ENCODE measurements around the gene RSAD1. TPM values are rescaled to one million over a fixed set of nuclear protein-coding genes. Genes with fewer than 3 reads are reported as not detected.

Gene RSAD1
- total RNA-seq, 4 donors from 2014 or later = 30.2 to 50.1 (median 34.7) TPM

DNA sequence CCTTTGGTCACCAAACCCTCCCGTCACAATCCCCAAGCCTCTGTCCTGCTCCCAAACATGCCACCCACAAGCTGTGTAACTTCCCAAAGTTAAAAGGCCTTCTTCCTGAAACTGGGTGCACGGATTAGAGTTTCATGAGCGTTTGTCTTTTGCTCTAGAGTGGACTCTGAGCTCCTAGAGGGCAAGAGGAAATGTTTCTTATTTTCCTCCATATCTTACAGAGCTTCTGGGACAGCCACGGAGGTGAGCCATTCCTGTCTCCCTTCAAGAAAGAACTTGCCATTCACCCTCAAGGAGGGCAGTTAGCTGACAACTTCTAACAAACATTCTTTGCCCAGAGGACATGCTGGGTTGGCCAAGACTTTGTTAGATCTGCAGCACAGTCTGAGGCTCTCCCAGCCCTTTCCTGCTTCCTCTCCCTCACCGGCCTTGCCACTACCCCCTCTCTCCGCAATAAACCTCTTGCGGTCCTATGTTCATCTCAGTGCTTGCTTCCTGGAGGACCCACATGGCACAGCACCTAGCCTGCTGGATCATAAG, 27.0 kb downstream of the RSAD1 start:
- intact Hi-C loops (cut with DNase I) = no loop called here
- WGBS, 2 donors = 74 to 75% methylated on average over 7 of the region's 7 CpGs
- no peaks in the 10 kb centered on the region for H3K9me3 ChIP-seq
- no peak overlapping the region for H3K27ac ChIP-seq
- no peak for DNase-seq
- H3K4me1 ChIP-seq = peaks cover 14 to 20% of the 10 kb centered on the region in 2 donors
- TF ChIP-seq, protein P1, sequence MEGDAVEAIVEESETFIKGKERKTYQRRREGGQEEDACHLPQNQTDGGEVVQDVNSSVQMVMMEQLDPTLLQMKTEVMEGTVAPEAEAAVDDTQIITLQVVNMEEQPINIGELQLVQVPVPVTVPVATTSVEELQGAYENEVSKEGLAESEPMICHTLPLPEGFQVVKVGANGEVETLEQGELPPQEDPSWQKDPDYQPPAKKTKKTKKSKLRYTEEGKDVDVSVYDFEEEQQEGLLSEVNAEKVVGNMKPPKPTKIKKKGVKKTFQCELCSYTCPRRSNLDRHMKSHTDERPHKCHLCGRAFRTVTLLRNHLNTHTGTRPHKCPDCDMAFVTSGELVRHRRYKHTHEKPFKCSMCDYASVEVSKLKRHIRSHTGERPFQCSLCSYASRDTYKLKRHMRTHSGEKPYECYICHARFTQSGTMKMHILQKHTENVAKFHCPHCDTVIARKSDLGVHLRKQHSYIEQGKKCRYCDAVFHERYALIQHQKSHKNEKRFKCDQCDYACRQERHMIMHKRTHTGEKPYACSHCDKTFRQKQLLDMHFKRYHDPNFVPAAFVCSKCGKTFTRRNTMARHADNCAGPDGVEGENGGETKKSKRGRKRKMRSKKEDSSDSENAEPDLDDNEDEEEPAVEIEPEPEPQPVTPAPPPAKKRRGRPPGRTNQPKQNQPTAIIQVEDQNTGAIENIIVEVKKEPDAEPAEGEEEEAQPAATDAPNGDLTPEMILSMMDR (IDR thresholded peaks at IDR 0.05) = no peak
- TF ChIP-seq POLR2A (IDR thresholded peaks at IDR 0.05) = no peak
- no peaks in the 10 kb centered on the region for H3K27me3 ChIP-seq
- no peak overlapping the region for H3K4me3 ChIP-seq (replicated peaks in 1 of 3)
- H3K36me3 ChIP-seq = no peaks in the 10 kb centered on the region

DNA sequence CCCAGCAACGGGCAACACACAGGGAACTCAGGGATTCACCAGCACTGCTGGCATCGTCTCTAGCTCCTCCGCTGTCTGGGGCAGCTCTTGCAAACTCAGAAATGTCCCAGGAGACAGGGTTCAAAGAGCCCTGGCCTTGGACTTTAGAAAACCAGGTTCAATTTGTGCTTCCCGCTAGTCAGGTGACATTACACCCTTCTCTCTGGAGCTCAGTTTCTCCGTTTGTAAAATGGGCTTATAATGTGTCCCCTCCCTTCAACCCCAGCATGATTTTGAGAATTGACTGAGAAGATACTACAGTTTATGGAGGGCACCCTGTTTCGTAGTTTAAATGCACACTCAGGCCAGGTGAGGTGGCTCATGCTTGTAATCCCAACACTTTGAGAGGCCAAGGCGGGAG, 27.6 kb downstream of the RSAD1 start:
- Histone ChIP-seq H3K9me3 (no peaks in the 10 kb centered on the region), H3K27me3 (no peaks in the 10 kb centered on the region), H3K27ac (no peak overlapping the region), H3K4me3 (replicated peaks in 1 of 3) (no peak overlapping the region), H3K4me1 (peaks cover 17 to 27% of the 10 kb centered on the region in 2 donors), H3K36me3 (no peaks in the 10 kb centered on the region)
- TF ChIP-seq POLR2A (IDR thresholded peaks at IDR 0.05) = no peak
- TF ChIP-seq, protein P1 (IDR thresholded peaks at IDR 0.05) = no peak
- intact Hi-C loops (cut with DNase I) = no loop called here
- DNase-seq = no peak
- 86 to 93% methylated on average over 4 to 7 of the region's 7 CpGs for WGBS, 2 donors

DNA sequence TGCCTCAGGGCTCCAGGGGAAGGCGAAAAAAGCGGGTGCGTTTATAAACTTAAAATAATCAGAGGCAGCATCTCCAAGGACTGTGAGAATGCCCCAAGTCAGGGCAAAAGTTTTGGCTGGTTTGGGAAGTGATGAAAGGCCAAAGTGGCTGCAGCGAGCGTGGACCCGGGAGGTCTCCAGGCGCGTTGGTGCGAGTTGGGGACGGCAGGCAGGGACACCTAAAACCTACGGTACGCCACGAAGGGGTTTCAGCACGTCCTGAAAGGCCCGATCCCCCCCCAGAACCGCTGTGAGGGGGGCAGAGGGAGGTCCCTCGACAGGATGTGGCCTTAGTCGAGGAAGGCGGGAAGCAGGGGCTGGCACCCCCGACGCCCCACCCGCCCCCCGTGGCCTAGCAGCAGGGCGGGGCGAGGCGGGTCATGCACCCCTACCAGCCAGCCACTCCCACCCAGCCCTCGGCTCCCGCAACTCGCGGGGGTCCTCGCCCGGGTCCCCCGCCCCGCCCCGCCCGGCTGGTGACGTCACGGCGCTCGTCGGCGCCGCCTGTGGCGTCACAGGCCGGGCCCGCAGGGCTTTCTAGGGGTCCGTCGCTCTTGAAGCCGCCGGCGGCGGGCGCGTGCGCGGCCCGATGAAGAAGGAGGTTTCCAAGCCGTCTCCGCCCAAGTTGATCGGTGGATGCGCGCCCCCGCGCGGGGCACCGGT, 29.4 kb downstream of the RSAD1 start, which contains the start of gene MYCBPAP:
Gene MYCBPAP (plus strand): TSS at position 569 of the 702 bp plus-strand sequence. CDS start 236 bp downstream, outside the sequence.
- peak within 1 kb of the TSS in 2 of 3 donors; percentile 49 to 60 for H3K4me3 ChIP-seq (replicated peaks in 1 of 3)
- peak in 1 of 2 donors; percentile 68 for TF ChIP-seq POLR2A (IDR thresholded peaks at IDR 0.05)
- TF ChIP-seq, protein P1 (IDR thresholded peaks at IDR 0.05) = peak in 1 of 6 experiments; percentile 16
- WGBS, 2 donors = 26 to 30% methylated on average over 15 to 17 of the region's 66 CpGs
- peaks cover 18 to 30% of the 10 kb centered on the region in 2 donors for H3K4me1 ChIP-seq
- peak within 1 kb of the TSS; percentile 70 to 92 (median 86) for H3K27ac ChIP-seq
- intact Hi-C loops (cut with DNase I) = no loop called here
- H3K36me3 ChIP-seq = no peaks in the 10 kb centered on the region
- no peaks in the 10 kb centered on the region for H3K27me3 ChIP-seq
- H3K9me3 ChIP-seq = no peaks in the 10 kb centered on the region
- peak; percentile 79 to 85 for DNase-seq

DNA sequence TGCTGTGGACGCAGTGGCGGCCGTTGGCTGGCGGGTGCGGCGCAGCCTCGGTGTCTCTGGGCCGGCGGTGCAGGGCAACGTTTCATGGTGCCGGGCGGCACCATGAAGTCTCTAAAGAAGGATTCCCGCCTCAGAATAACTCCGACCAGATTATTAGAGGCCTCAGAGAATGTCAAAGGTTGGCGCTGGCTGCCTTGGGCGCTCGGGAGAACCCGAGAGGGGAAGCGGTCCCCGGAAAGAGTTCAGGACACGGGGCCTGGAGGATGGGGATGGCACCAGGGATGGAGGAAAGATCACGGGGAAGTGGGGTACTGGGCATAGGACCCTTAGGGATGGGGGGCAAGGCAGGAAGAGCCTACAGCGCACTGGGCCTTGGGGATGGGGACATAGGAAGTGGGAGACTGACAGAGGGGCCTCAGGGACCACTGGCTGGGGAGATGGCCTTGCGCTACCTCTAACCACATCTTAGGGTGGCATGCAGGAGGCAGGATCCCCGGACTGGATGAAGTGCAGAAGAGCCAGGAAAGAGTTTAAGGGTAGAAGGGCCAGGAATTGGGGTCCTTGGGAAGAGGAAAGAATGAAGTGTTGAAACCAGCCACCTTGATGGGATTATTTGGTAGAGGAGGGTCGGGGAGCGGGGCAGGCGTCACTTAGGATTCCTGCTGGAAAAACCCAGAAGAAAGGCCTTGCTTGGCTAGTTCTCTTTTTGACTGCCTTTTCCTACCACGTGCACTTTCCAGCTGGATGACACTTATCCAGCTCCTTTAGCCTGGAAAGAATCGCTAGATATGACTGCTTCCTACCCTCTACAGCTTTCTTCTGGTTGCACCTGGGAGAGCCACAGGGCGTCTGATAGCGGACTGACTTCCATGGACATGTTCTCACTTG, 30.2 kb downstream of the RSAD1 start:
- intact Hi-C loops (cut with DNase I) = no loop called here
- Histone ChIP-seq H3K9me3 (no peaks in the 10 kb centered on the region), H3K27me3 (no peaks in the 10 kb centered on the region), H3K27ac (peak overlapping the region; percentile 70 to 92 (median 86)), H3K4me3 (replicated peaks in 1 of 3) (peak overlapping the region in 2 of 3 donors; percentile 49 to 60), H3K4me1 (peaks cover 18 to 30% of the 10 kb centered on the region in 2 donors), H3K36me3 (no peaks in the 10 kb centered on the region)
- TF ChIP-seq, protein P1 (IDR thresholded peaks at IDR 0.05) = no peak
- TF ChIP-seq POLR2A (IDR thresholded peaks at IDR 0.05) = no peak
- WGBS, 2 donors = 40 to 49% methylated on average over 18 to 23 of the region's 32 CpGs
- peak; percentile 55 to 58 for DNase-seq

All from thyroid gland (tissue), 4 donors.